Neural cell (in vitro differentiated cells): ENCODE data around the gene RAB3GAP2. TPM values are rescaled to one million over a fixed set of nuclear protein-coding genes. Genes with fewer than 3 reads are reported as not detected.

Experiments
- H2AFZ ChIP-seq: fragments of 200-600, 300-800 bp; sonication (generic), shearing (Covaris generic); 2 replicates; pipeline ENCODE4 v1.6.0; 2014; ENCODE audit warnings: low read depth, mild to moderate bottlenecking, antibody characterized with exemption, low read length, moderate library complexity
- H3F3A ChIP-seq: fragments of 200-600 bp; shearing (Covaris generic); 2 replicates; pipeline ENCODE4 v1.6.1; 2016; ENCODE audit warnings: mild to moderate bottlenecking, moderate library complexity, mixed read lengths, antibody characterized with exemption, low read length; ENCODE audit not compliant: insufficient read depth, poor library complexity, severe bottlenecking
- H3K27ac ChIP-seq: fragments of 200-600, 300-800 bp; sonication (generic), shearing (Covaris generic); 2 replicates; pipeline ENCODE4 v1.5.1; 2014; ENCODE audit warnings: mild to moderate bottlenecking, low read length, moderate library complexity
- H3K27me3 ChIP-seq: fragments of 300-800, 200-600 bp; sonication (generic), shearing (Covaris generic); 2 replicates; pipeline ENCODE4 v1.6.0; 2014; ENCODE audit warnings: mild to moderate bottlenecking, low read depth, low read length, moderate library complexity; ENCODE audit not compliant: insufficient read depth
- H3K36me3 ChIP-seq: fragments of 300-800, 200-600 bp; sonication (generic), shearing (Covaris generic); 2 replicates; pipeline ENCODE4 v1.5.1; 2014; ENCODE audit warnings: mild to moderate bottlenecking, antibody characterized with exemption, low read length, moderate library complexity; ENCODE audit not compliant: insufficient read depth
- H3K4me2 ChIP-seq: fragments of 300-800, 200-600 bp; sonication (generic), shearing (Covaris generic); 2 replicates; pipeline ENCODE4 v1.6.0; 2014; ENCODE audit warnings: mild to moderate bottlenecking, low read length
- H3K4me3 ChIP-seq: fragments of 300-800, 200-600 bp; sonication (generic), shearing (Covaris generic); 2 replicates; pipeline ENCODE4 v1.5.1; 2014; ENCODE audit warnings: mild to moderate bottlenecking, low read length, moderate library complexity
- H3K79me2 ChIP-seq: fragments of 200-600 bp; shearing (Covaris generic); replicated peaks from 2 replicates; pipeline ENCODE4 v1.6.0; 2014; ENCODE audit warnings: mild to moderate bottlenecking, low read length, moderate library complexity; ENCODE audit not compliant: insufficient read depth
- H3K9ac ChIP-seq: fragments of 300-800, 200-600 bp; sonication (generic), shearing (Covaris generic); 2 replicates; pipeline ENCODE4 v1.6.1; 2016; ENCODE audit warnings: mild to moderate bottlenecking, low read length, mixed read lengths
- H3K9me2 ChIP-seq: fragments of 200-600 bp; shearing (Covaris generic); 2 replicates; pipeline ENCODE4 v1.6.1; 2016; ENCODE audit warnings: mild to moderate bottlenecking, low read length, mixed read lengths; ENCODE audit not compliant: insufficient read depth
- H3K9me3 ChIP-seq: fragments of 200-600, 300-800 bp; sonication (generic), shearing (Covaris generic); 2 replicates; pipeline ENCODE4 v1.6.1; 2016; ENCODE audit warnings: mild to moderate bottlenecking, mixed run types, low read length, moderate library complexity, mixed read lengths
- H4K20me1 ChIP-seq: fragments of 200-600 bp; shearing (Covaris generic); 2 replicates; pipeline ENCODE4 v1.6.1; 2016; ENCODE audit warnings: mild to moderate bottlenecking, mixed run types; ENCODE audit not compliant: insufficient read depth
- CTCF ChIP-seq: fragments of 450-650 bp; IDR thresholded peaks from 2 replicates; pipeline ENCODE4 v1.5.1; 2014; ENCODE audit warnings: antibody characterized with exemption, mild to moderate bottlenecking, moderate library complexity; ENCODE audit not compliant: poor library complexity, severe bottlenecking
- EP300 ChIP-seq: fragments of 450-650 bp; conservative IDR thresholded peaks from 2 replicates; pipeline ENCODE4 v1.6.1; 2014; ENCODE audit warnings: antibody characterized with exemption, mild to moderate bottlenecking, moderate library complexity; ENCODE audit not compliant: poor library complexity, severe bottlenecking
- EZH2 ChIP-seq: fragments of 200-600, 300-800 bp; shearing (Covaris generic), sonication (generic); IDR thresholded peaks from 2 replicates; pipeline ENCODE4 v1.6.1; 2014; ENCODE audit warnings: antibody characterized with exemption, low read length, borderline replicate concordance, mild to moderate bottlenecking; ENCODE audit not compliant: insufficient read depth, poor library complexity, severe bottlenecking
- MXI1 ChIP-seq: fragments of 450-650 bp; conservative IDR thresholded peaks from 2 replicates; pipeline ENCODE4 v1.6.1; 2014; ENCODE audit warnings: antibody characterized with exemption, mild to moderate bottlenecking; ENCODE audit not compliant: poor library complexity, severe bottlenecking
- POLR2AphosphoS5 ChIP-seq: IDR thresholded peaks from 2 replicates; pipeline ENCODE4 v1.6.1; 2012
- RAD21 ChIP-seq: fragments of 450-650 bp; conservative IDR thresholded peaks from 2 replicates; pipeline ENCODE4 v1.6.1; 2014; ENCODE audit warnings: antibody characterized with exemption, mild to moderate bottlenecking, moderate library complexity
- REST ChIP-seq: IDR thresholded peaks from 2 replicates; pipeline ENCODE4 v1.6.1; 2012; ENCODE audit warnings: borderline replicate concordance
- SMC3 ChIP-seq: fragments of 450-650 bp; conservative IDR thresholded peaks from 2 replicates; pipeline ENCODE4 v1.6.1; 2014; ENCODE audit warnings: antibody characterized with exemption, mild to moderate bottlenecking, moderate library complexity; ENCODE audit not compliant: poor library complexity
- TAF1 ChIP-seq: IDR thresholded peaks from 2 replicates; pipeline ENCODE4 v1.6.1; 2012; ENCODE audit warnings: low read depth
- polyA plus RNA-seq: library from polyadenylated mRNA; depleted of rRNA; stranded (reverse); fragments of >200 nt; gene quantifications from 2 replicates; pipeline ENCODE4 v1.2.3, GENCODE V29; 2014

RAB3GAP2 gene
- polyA plus RNA-seq, 1 donor from 2014 or later = 39.9 TPM

- Histone ChIP-seq H3K27ac (no peak overlapping the region), H2AFZ (no peak overlapping the region)
- TF ChIP-seq POLR2AphosphoS5 = no peak
- no peak for TF ChIP-seq EZH2
- no peak for TF ChIP-seq TAF1
- no peak for TF ChIP-seq REST
- no peak for TF ChIP-seq EP300
- no peak for TF ChIP-seq MXI1
- TF ChIP-seq RAD21 = no peak
- TF ChIP-seq CTCF = no peak
- TF ChIP-seq SMC3 = no peak
These were observed 150.3 kb downstream of the RAB3GAP2 start for GRCh38 chr1:220121791-220122530.

DNA sequence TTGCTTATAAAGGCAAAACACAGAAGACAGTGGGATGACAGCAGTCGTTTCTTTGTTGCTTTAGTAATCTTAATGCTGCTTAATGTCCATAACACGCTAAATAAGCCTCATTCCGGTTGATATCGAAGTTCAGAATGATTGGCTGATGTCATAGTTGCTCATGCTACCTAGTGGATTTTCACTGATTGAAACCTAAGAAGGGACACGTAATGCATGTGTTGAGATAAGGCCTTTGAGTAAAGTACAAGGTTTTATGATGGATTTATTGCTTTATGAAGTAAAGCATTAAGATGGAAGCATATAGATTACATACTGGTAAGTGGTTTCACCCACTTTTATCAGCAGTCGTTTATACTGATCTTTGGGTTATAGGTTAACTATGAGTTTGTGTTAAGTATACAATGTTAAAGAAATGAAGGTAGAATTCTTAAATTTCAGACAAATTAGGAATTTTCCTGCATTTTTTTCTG, 153.2 kb downstream of the RAB3GAP2 start:
- no peak for TF ChIP-seq CTCF
- no peak for TF ChIP-seq EP300
- no peak for TF ChIP-seq TAF1
- TF ChIP-seq MXI1 = no peak
- Histone ChIP-seq H2AFZ (no peak overlapping the region), H3F3A (no peaks in the 10 kb centered on the region), H3K9ac (no peak overlapping the region), H3K9me2 (no peaks in the 10 kb centered on the region), H3K79me2 (no peaks in the 10 kb centered on the region), H3K27me3 (no peaks in the 10 kb centered on the region), H3K4me2 (no peak overlapping the region), H3K27ac (no peak overlapping the region), H3K4me3 (no peak overlapping the region), H3K9me3 (no peaks in the 10 kb centered on the region), H4K20me1 (no peaks in the 10 kb centered on the region), H3K36me3 (no peaks in the 10 kb centered on the region)

More at GRCh38 chr1:220121791-220122530, 150.3 kb downstream of the RAB3GAP2 start:
- H3K9me3 ChIP-seq = no peaks in the 10 kb centered on the region
- no peaks in the 10 kb centered on the region for H3K27me3 ChIP-seq
- no peak overlapping the region for H3K4me3 ChIP-seq
- H3K4me2 ChIP-seq = no peak overlapping the region
- H3K9me2 ChIP-seq = no peaks in the 10 kb centered on the region
- H3K79me2 ChIP-seq = no peaks in the 10 kb centered on the region
- no peak overlapping the region for H3K9ac ChIP-seq
- no peaks in the 10 kb centered on the region for H3K36me3 ChIP-seq
- no peaks in the 10 kb centered on the region for H4K20me1 ChIP-seq
- no peaks in the 10 kb centered on the region for H3F3A ChIP-seq
